HEK293 (cell line): ENCODE data around the gene CHRNA1.

Experiments used
- CTCF ChIA-PET: fragments of 350-600 bp; formaldehyde crosslinking; extraction: SDS; loops from one replicate; lab custom pipeline; 2021; ENCODE audit warnings: antibody characterized with exemption; lab: Yijun Ruan, JAX
- POLR2A ChIA-PET: fragments of 300-600 bp; formaldehyde crosslinking; extraction: SDS; loops from one replicate; lab custom pipeline; 2020; ENCODE audit warnings: antibody characterized with exemption, inconsistent platforms; lab: Yijun Ruan, JAX
- H3K27ac ChIP-seq: fragments of 200-500 bp; sonication (Bioruptor generic); 2 replicates; pipeline ENCODE4 v1.5.1; 2014; ENCODE audit warnings: low read depth, low read length, control low read depth, inconsistent platforms; ENCODE audit errors: extremely low read depth
- H3K36me3 ChIP-seq, 2 experiments: fragments of 200-500 bp in 1 of 2; sonication (Bioruptor generic) in 1 of 2; 1 replicate in 1 of 2; 2 replicates in 1 of 2; pipeline ENCODE4 v1.5.1; 2014 to 2017; ENCODE audit warnings: inconsistent platforms in 2 of 2, low read length in 2 of 2; ENCODE audit not compliant: control insufficient read depth in 2 of 2, insufficient read depth in 1 of 2
- H3K4me1 ChIP-seq: fragments of 200-500 bp; sonication (Bioruptor generic); 2 replicates; pipeline ENCODE4 v1.5.1; 2014; ENCODE audit warnings: mild to moderate bottlenecking, low read length, inconsistent platforms; ENCODE audit not compliant: control insufficient read depth, insufficient read depth
- H3K4me3 ChIP-seq: 2 replicates; pipeline ENCODE4 v1.5.1; 2011; ENCODE audit warnings: low read depth, mild to moderate bottlenecking, control low read depth, low read length, moderate library complexity
- H3K9me3 ChIP-seq: fragments of 200-500 bp; sonication (Bioruptor generic); 2 replicates; pipeline ENCODE4 v1.5.1; 2014; ENCODE audit warnings: low read depth, low read length, inconsistent platforms; ENCODE audit not compliant: control insufficient read depth, insufficient read depth
- AEBP2 ChIP-seq: fragments of 450-650 bp; formaldehyde crosslinking; IDR thresholded peaks from 2 replicates; pipeline ENCODE4 v1.5.1; 2016; ENCODE audit warnings: missing biosample characterization, missing genetic modification characterization, borderline replicate concordance
- GFI1B ChIP-seq: fragments of 450-650 bp; formaldehyde crosslinking; IDR thresholded peaks from 2 replicates; pipeline ENCODE4 v1.5.1; 2016; ENCODE audit warnings: missing biosample characterization, missing genetic modification characterization
- HOXA7 ChIP-seq: sonication (generic); formaldehyde crosslinking; IDR thresholded peaks from 2 replicates; pipeline ENCODE4 v1.8.1; 2022; ENCODE audit warnings: missing genetic modification reagents, borderline replicate concordance
- KLF16 ChIP-seq: fragments of 450-650 bp; formaldehyde crosslinking; IDR thresholded peaks from 2 replicates; pipeline ENCODE4 v1.5.1; 2017; ENCODE audit warnings: missing biosample characterization, missing genetic modification characterization
- OSR2 ChIP-seq: fragments of 450-650 bp; formaldehyde crosslinking; IDR thresholded peaks from 2 replicates; pipeline ENCODE4 v1.5.1; 2016; ENCODE audit warnings: missing biosample characterization, missing genetic modification characterization
- PRDM1 ChIP-seq: fragments of 450-650 bp; formaldehyde crosslinking; IDR thresholded peaks from 2 replicates; pipeline ENCODE4; 2016; ENCODE audit warnings: missing biosample characterization, missing genetic modification characterization
- SETDB1 ChIP-seq: IDR thresholded peaks from one replicate; pipeline ENCODE4 v1.6.1; 2017; ENCODE audit warnings: mild to moderate bottlenecking, low read length, moderate library complexity, mixed read lengths; ENCODE audit not compliant: insufficient read length
- SP2 ChIP-seq: fragments of 450-650 bp; formaldehyde crosslinking; IDR thresholded peaks from 2 replicates; pipeline ENCODE4 v1.5.1; 2016; ENCODE audit warnings: missing biosample characterization, missing genetic modification characterization
- ZBTB44 ChIP-seq: fragments of 450-650 bp; IDR thresholded peaks from 2 replicates; pipeline ENCODE4 v1.5.1; 2018; ENCODE audit warnings: missing biosample characterization, mild to moderate bottlenecking, missing genetic modification characterization
- ZFHX2 ChIP-seq: fragments of 450-650 bp; formaldehyde crosslinking; conservative IDR thresholded peaks from 2 replicates; pipeline ENCODE4 v1.5.1; 2016; ENCODE audit warnings: missing biosample characterization, missing genetic modification characterization
- ZNF155 ChIP-seq: fragments of 450-650 bp; formaldehyde crosslinking; IDR thresholded peaks from 2 replicates; pipeline ENCODE4 v1.5.1; 2016; ENCODE audit warnings: missing biosample characterization, missing genetic modification characterization
- ZNF202 ChIP-seq: fragments of 450-650 bp; formaldehyde crosslinking; IDR thresholded peaks from 2 replicates; pipeline ENCODE4 v1.5.1; 2016; ENCODE audit warnings: missing biosample characterization, missing genetic modification characterization, borderline replicate concordance
- ZNF211 ChIP-seq: fragments of 450-650 bp; formaldehyde crosslinking; IDR thresholded peaks from 2 replicates; pipeline ENCODE4 v1.5.1; 2016; ENCODE audit warnings: low read depth, missing biosample characterization, missing genetic modification characterization
- ZNF214 ChIP-seq: fragments of 450-650 bp; formaldehyde crosslinking; IDR thresholded peaks from 2 replicates; pipeline ENCODE4 v1.5.1; 2017; ENCODE audit warnings: missing biosample characterization, mild to moderate bottlenecking, missing genetic modification characterization, borderline replicate concordance
- ZNF26 ChIP-seq: fragments of 450-650 bp; formaldehyde crosslinking; IDR thresholded peaks from 2 replicates; pipeline ENCODE4 v1.5.1; 2016; ENCODE audit warnings: missing biosample characterization, missing genetic modification characterization
- ZNF350 ChIP-seq: fragments of 450-650 bp; formaldehyde crosslinking; IDR thresholded peaks from 2 replicates; pipeline ENCODE4 v1.5.0; 2017; ENCODE audit warnings: missing biosample characterization, mild to moderate bottlenecking, missing genetic modification characterization
- ZNF404 ChIP-seq: fragments of 450-650 bp; formaldehyde crosslinking; IDR thresholded peaks from 2 replicates; pipeline ENCODE4 v1.5.1; 2017; ENCODE audit warnings: missing biosample characterization, missing genetic modification characterization
- ZNF416 ChIP-seq: fragments of 450-650 bp; formaldehyde crosslinking; IDR thresholded peaks from 2 replicates; pipeline ENCODE4 v1.5.1; 2016; ENCODE audit warnings: missing biosample characterization, missing genetic modification characterization
- ZNF521 ChIP-seq: fragments of 450-650 bp; formaldehyde crosslinking; IDR thresholded peaks from 2 replicates; pipeline ENCODE4 v1.5.1; 2017; ENCODE audit warnings: missing biosample characterization, mild to moderate bottlenecking, missing genetic modification characterization
- ZNF544 ChIP-seq: fragments of 450-650 bp; formaldehyde crosslinking; IDR thresholded peaks from 2 replicates; pipeline ENCODE4 v1.5.0; 2017; ENCODE audit warnings: missing biosample characterization, missing genetic modification characterization
- ZNF555 ChIP-seq: fragments of 450-650 bp; formaldehyde crosslinking; conservative IDR thresholded peaks from 2 replicates; pipeline ENCODE4 v1.5.1; 2017; ENCODE audit warnings: missing biosample characterization, mild to moderate bottlenecking, missing genetic modification characterization, inconsistent platforms
- ZNF580 ChIP-seq: fragments of 450-650 bp; formaldehyde crosslinking; IDR thresholded peaks from 2 replicates; pipeline ENCODE4 v1.5.1; 2016; ENCODE audit warnings: missing biosample characterization, missing genetic modification characterization
- ZNF596 ChIP-seq: fragments of 450-650 bp; IDR thresholded peaks from 2 replicates; pipeline ENCODE4 v1.5.0; 2018; ENCODE audit warnings: missing biosample characterization, mild to moderate bottlenecking, missing genetic modification characterization, moderate library complexity
- ZNF747 ChIP-seq: fragments of 450-650 bp; formaldehyde crosslinking; IDR thresholded peaks from 2 replicates; pipeline ENCODE4 v1.5.1; 2016; ENCODE audit warnings: missing biosample characterization, missing genetic modification characterization
- ZNF776 ChIP-seq: fragments of 450-650 bp; formaldehyde crosslinking; IDR thresholded peaks from 2 replicates; pipeline ENCODE4 v1.5.0; 2017; ENCODE audit warnings: missing biosample characterization, missing genetic modification characterization, borderline replicate concordance
- ZNF785 ChIP-seq: fragments of 450-650 bp; formaldehyde crosslinking; IDR thresholded peaks from 2 replicates; pipeline ENCODE4 v1.5.1; 2016; ENCODE audit warnings: missing biosample characterization, missing genetic modification characterization
- ZNF830 ChIP-seq: fragments of 450-650 bp; IDR thresholded peaks from 2 replicates; pipeline ENCODE4 v1.5.0; 2018; ENCODE audit warnings: missing biosample characterization, missing genetic modification characterization, low read depth, mild to moderate bottlenecking, moderate library complexity
- ZNF843 ChIP-seq: fragments of 450-650 bp; formaldehyde crosslinking; IDR thresholded peaks from 2 replicates; pipeline ENCODE4 v1.5.1; 2016; ENCODE audit warnings: missing biosample characterization, missing genetic modification characterization
- ZSCAN23 ChIP-seq: fragments of 450-650 bp; formaldehyde crosslinking; IDR thresholded peaks from 2 replicates; pipeline ENCODE4 v1.5.1; 2016; ENCODE audit warnings: missing biosample characterization, missing genetic modification characterization
- ZSCAN30 ChIP-seq: fragments of 450-650 bp; IDR thresholded peaks from 2 replicates; pipeline ENCODE4 v1.5.1; 2018; ENCODE audit warnings: missing biosample characterization, mild to moderate bottlenecking, missing genetic modification characterization, moderate library complexity
- ZXDB ChIP-seq: fragments of 450-650 bp; formaldehyde crosslinking; IDR thresholded peaks from 2 replicates; pipeline ENCODE4 v1.5.1; 2016; ENCODE audit warnings: missing biosample characterization, missing genetic modification characterization

CHRNA1 gene

GRCh38 chr2:174708713-174709112, 55.6 kb downstream of the CHRNA1 start:
- Histone ChIP-seq H3K4me1 (no peaks in the 10 kb centered on the region), H3K27ac (no peak overlapping the region), H3K4me3 (no peak overlapping the region), H3K9me3 (no peaks in the 10 kb centered on the region), H3K36me3 (no peaks in the 10 kb centered on the region)
- CTCF ChIA-PET = interaction anchor here (0.6 to 1.5 kb wide), 3 partner anchors 9 to 462 kb away, joined by 4 to 6 read pairs (median 4); no protein-coding TSS in a partner anchor
- POLR2A ChIA-PET = no interaction called here
- no peak for TF ChIP-seq ZNF521 (tag by site-specific recombination)
- no peak for TF ChIP-seq ZNF580 (tag by site-specific recombination)
- TF ChIP-seq PRDM1 (tag by site-specific recombination) = no peak
- no peak for TF ChIP-seq ZNF202 (tag by site-specific recombination)
- TF ChIP-seq ZSCAN23 = no peak
- no peak for TF ChIP-seq GFI1B (tag by site-specific recombination)
- no peak for TF ChIP-seq ZXDB
- TF ChIP-seq ZBTB44 = no peak
- TF ChIP-seq HOXA7 (CRISPR knock-in tag) = no peak
- TF ChIP-seq SP2 (tag by site-specific recombination) = no peak
- TF ChIP-seq ZSCAN30 = no peak
- no peak for TF ChIP-seq ZNF776 (tag by site-specific recombination)
- TF ChIP-seq KLF16 = no peak
- no peak for TF ChIP-seq ZNF843 (tag by site-specific recombination)

GRCh38 chr2:174705321-174705720, 59.0 kb downstream of the CHRNA1 start:
- Histone ChIP-seq H3K4me1 (no peaks in the 10 kb centered on the region), H3K27ac (no peak overlapping the region), H3K4me3 (no peak overlapping the region), H3K9me3 (no peaks in the 10 kb centered on the region), H3K36me3 (no peaks in the 10 kb centered on the region)
- POLR2A ChIA-PET = no interaction called here
- TF ChIP-seq ZNF211 (no peak), ZNF350 (tag by site-specific recombination) (no peak)
- CTCF ChIA-PET = interaction anchor here (1.1 to 3.0 kb wide), 3 partner anchors 9 to 44 kb away, joined by 3 to 9 read pairs (median 5); no protein-coding TSS in a partner anchor

- POLR2A ChIA-PET = no interaction called here
- H3K27ac ChIP-seq = no peak overlapping the region
- no peaks in the 10 kb centered on the region for H3K36me3 ChIP-seq
- H3K9me3 ChIP-seq = no peaks in the 10 kb centered on the region
- CTCF ChIA-PET = interaction anchor here (1.0 to 3.0 kb wide), 4 partner anchors 8 to 58 kb away, joined by 3 to 9 read pairs (median 4); no protein-coding TSS in a partner anchor
- no peak overlapping the region for H3K4me3 ChIP-seq
- no peaks in the 10 kb centered on the region for H3K4me1 ChIP-seq
- TF ChIP-seq ZNF747 (tag by site-specific recombination) (no peak), ZNF785 (tag by site-specific recombination) (no peak), ZNF26 (tag by site-specific recombination) (no peak), OSR2 (tag by site-specific recombination) (no peak), ZNF521 (tag by site-specific recombination) (no peak), ZNF830 (no peak), ZNF416 (tag by site-specific recombination) (no peak), ZNF544 (tag by site-specific recombination) (no peak), SETDB1 (no peak), AEBP2 (tag by site-specific recombination) (no peak), ZNF155 (no peak), ZNF404 (tag by site-specific recombination) (no peak), ZNF214 (tag by site-specific recombination) (no peak), ZNF555 (tag by site-specific recombination) (no peak), ZFHX2 (no peak), ZNF596 (tag by site-specific recombination) (no peak)
These were observed 59.6 kb downstream of the CHRNA1 start for GRCh38 chr2:174704642-174705041.
